ENCODE results near the gene ERICH4. TPM values are rescaled to one million over a fixed set of nuclear protein-coding genes. Genes with fewer than 3 reads are reported as not detected.

The ERICH4 gene
- total RNA-seq, 1 donor from 2014 or later: not detected

DNA sequence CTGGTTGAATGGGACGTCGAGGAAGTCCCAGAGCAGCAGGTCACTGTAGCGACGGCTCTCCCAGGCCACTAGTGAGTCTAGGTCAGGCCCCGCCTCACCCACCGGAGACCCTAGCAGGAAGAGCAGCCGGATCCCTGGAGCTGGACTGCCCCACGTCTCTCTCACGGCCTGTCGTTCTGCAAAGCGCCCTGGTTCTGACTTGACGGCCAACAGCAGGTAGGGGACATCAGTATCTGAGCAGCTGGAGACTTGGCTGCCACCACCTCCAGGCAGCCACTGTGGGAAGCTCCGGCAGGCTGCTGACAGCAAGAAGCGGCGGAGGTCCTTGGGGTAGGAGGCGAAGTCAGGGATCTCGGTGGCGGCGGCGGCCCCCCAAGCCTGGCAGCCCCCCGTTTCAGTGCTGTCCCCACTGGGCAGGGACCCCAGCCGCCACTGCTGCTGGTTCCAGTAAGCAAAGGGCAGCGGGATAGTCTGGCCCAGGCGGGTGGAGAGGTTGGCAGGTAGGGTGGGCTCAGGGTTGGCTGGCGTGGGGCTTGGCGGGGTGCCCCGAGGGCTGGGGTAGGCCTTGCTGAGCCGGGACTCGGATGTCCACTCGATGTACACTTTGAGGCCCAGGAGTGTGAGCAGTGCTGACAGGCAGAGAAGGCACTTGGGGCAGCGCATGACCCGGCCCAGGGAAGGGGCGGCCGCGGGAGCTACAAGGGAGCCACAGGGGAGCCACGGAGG lies 16.7 kb upstream of the ERICH4 start:
- Mint-ChIP-seq H3K9me3 (ENCODE audit: low read depth) (no peaks in the 10 kb centered on the region), H3K4me1 (ENCODE audit: low read depth) (peaks cover 10% of the 10 kb centered on the region), H3K4me3 (ENCODE audit: unreplicated experiment) (no peak overlapping the region), H3K27me3 (ENCODE audit: low read depth) (no peaks in the 10 kb centered on the region), H3K27ac (ENCODE audit: unreplicated experiment) (no peak overlapping the region), H3K36me3 (ENCODE audit: low read depth) (peaks cover 15% of the 10 kb centered on the region)
- TF ChIP-seq CTCF (IDR thresholded peaks at IDR 0.05): no peak
- no peak for DNase-seq (ENCODE audit: low spot score)

DNA sequence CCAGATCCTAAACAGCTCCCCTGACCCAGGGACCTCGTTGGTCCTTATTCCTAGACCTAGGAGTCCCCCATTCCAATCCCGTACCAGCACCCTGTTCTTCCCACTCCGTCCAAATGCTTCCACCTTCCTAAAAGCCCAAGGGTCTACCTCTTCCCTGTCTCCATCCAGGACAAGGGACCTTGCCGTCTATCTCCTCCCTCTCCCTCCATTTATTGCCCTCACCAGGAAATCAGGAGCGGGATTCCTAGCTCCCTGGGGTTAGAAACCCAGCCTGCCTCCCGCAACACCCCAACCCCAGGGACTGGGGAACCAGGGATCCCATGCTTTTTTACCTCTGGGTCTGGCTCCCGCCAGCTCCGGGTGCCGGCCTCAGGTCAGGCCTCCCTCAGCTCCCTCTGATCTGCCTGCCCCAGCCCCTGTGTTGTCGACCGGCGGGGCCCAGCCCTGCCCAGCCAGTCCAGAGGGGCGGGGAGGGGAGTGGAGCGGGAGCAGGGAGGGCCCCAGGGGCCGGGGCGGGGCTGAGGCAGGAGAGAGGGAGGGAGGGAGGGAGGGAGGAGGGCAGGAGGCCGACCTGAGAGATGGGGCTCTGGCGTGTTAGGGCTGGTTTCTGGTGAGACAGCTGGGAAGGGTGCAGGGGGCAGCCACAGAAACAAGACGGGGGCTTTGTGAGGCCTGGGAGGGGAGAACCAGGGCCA lies 15.9 kb upstream of the ERICH4 start, which contains the start of gene B3GNT8:
TSS of gene B3GNT8 (minus strand) at position 423 of the 695 bp plus-strand sequence. CDS start 596 bp downstream, outside the sequence.
- Mint-ChIP-seq H3K4me1 (ENCODE audit: low read depth) (peaks cover 10% of the 10 kb centered on the region), H3K27ac (ENCODE audit: unreplicated experiment) (peak within 1 kb of the TSS; percentile 80), H3K27me3 (ENCODE audit: low read depth) (no peaks in the 10 kb centered on the region), H3K4me3 (ENCODE audit: unreplicated experiment) (peak within 1 kb of the TSS; percentile 54), H3K36me3 (ENCODE audit: low read depth) (peaks cover 10% of the 10 kb centered on the region), H3K9me3 (ENCODE audit: low read depth) (no peaks in the 10 kb centered on the region)
- TF ChIP-seq CTCF (IDR thresholded peaks at IDR 0.05): no peak
- no peak for DNase-seq (ENCODE audit: low spot score)

DNA sequence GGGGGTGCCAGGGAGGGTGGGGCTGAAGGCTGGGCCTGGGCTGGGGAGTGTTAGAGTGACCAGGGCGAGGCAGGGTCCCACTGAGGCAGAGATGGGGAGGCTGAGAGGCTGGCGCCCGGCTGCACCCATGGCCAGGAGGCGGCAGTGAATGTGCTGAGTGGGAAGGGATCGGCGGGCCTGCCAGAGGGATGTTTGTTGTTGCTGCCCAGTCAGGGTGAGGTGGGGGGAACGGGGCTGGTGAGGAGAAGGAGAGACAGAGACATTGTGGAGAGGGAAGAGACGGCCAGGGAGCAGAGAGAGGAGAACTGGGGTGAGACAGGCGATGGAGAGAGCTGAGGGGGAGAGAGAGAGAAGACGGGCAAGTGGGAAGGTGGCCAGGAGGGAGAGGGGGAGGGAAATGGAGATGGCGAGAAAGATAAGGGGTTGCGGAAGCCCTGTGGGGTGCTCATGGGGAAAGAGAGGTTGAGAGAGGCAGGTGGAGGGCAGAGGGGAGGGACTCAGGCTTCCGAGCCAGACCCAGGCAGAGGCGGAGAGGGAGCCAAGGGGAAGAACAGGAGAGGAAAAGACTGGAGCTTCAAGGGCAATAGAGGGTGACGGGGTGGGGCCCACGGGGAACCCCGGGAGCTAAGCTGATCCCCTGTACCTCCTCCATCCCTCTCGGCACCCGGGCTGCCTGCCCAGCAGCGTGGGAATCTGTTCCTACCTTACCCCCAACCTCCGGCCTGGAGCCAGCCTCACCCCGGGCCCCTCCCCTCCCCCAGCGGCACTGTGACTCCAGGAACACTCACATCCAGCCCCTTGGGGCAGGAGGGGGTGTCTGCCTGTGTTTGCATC lies 15.1 kb upstream of the ERICH4 start:
- Mint-ChIP-seq H3K4me1 (ENCODE audit: low read depth) (peaks cover 10% of the 10 kb centered on the region), H3K27ac (ENCODE audit: unreplicated experiment) (no peak overlapping the region), H3K36me3 (ENCODE audit: low read depth) (peaks cover 5% of the 10 kb centered on the region), H3K27me3 (ENCODE audit: low read depth) (no peaks in the 10 kb centered on the region), H3K9me3 (ENCODE audit: low read depth) (no peaks in the 10 kb centered on the region), H3K4me3 (ENCODE audit: unreplicated experiment) (no peak overlapping the region)
- TF ChIP-seq CTCF (IDR thresholded peaks at IDR 0.05): no peak
- no peak for DNase-seq (ENCODE audit: low spot score)

DNA sequence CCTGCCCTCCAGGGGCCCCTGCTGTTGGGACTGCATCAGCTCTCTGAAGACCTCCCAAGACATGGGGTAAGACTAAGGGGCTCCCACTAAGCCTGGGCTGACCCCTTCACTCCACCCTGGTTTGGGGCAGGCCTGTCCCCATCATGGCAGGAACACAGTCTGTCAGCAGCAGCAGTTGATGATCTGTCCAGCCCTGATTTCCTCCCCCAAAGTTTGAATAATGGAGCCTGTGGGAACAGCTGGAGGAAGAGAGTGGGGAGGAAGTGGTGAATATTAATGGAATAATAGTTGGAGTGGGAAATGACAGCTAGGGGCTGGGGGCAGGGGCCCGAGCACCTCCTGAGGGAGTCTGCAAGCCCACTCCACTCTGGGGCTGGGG lies 14.5 kb upstream of the ERICH4 start:
- Mint-ChIP-seq H3K27me3 (ENCODE audit: low read depth) (no peaks in the 10 kb centered on the region), H3K4me3 (ENCODE audit: unreplicated experiment) (no peak overlapping the region), H3K4me1 (ENCODE audit: low read depth) (peaks cover 10% of the 10 kb centered on the region), H3K27ac (ENCODE audit: unreplicated experiment) (no peak overlapping the region), H3K9me3 (ENCODE audit: low read depth) (no peaks in the 10 kb centered on the region), H3K36me3 (ENCODE audit: low read depth) (peaks cover 5% of the 10 kb centered on the region)
- DNase-seq (ENCODE audit: low spot score): no peak
- TF ChIP-seq CTCF (IDR thresholded peaks at IDR 0.05): no peak

- Mint-ChIP-seq H3K27me3 (ENCODE audit: low read depth) (no peaks in the 10 kb centered on the region), H3K36me3 (ENCODE audit: low read depth) (peaks cover 5% of the 10 kb centered on the region), H3K9me3 (ENCODE audit: low read depth) (no peaks in the 10 kb centered on the region), H3K4me1 (ENCODE audit: low read depth) (peaks cover 10% of the 10 kb centered on the region), H3K27ac (ENCODE audit: unreplicated experiment) (no peak overlapping the region), H3K4me3 (ENCODE audit: unreplicated experiment) (no peak overlapping the region)
- no peak for DNase-seq (ENCODE audit: low spot score)
- no peak for TF ChIP-seq CTCF (IDR thresholded peaks at IDR 0.05)
Observed at GRCh38 chr19:41430922-41431321, 12.0 kb upstream of the ERICH4 start.

Measured in chondrocyte (in vitro differentiated cells).